SU-DHL-6 (cell line): ENCODE data around the gene SIRPA.

Experiments
- CTCF ChIP-seq: fragments of 200-600 bp; sonication (generic); IDR thresholded peaks from one replicate; pipeline ENCODE4 v1.5.1; 2017; ENCODE audit warnings: antibody characterized with exemption, mild to moderate bottlenecking, low read length, moderate library complexity; ENCODE audit not compliant: insufficient read depth, poor library complexity, severe bottlenecking
- EZH2phosphoT487 ChIP-seq: fragments of 200-600 bp; sonication (generic), shearing (Covaris generic); conservative IDR thresholded peaks from 2 replicates; pipeline ENCODE4 v1.6.1; 2018; ENCODE audit warnings: mild to moderate bottlenecking, antibody characterized with exemption, low read length, moderate library complexity, mixed read lengths

GRCh38 chr20:1862663-1863053 is 32.5 kb upstream of the SIRPA start:
- TF ChIP-seq CTCF (no peak), EZH2phosphoT487 (no peak)
